HG03521 (cell line): ENCODE results near the gene DICER1.

Experiments
- ATAC-seq: cut with Tn5 transposase; IDR thresholded peaks from one replicate; pipeline ENCODE4 v1.9.1; 2021; ENCODE audit warnings: mild to moderate bottlenecking, moderate library complexity; ENCODE audit not compliant: unreplicated experiment

Gene DICER1

DNA sequence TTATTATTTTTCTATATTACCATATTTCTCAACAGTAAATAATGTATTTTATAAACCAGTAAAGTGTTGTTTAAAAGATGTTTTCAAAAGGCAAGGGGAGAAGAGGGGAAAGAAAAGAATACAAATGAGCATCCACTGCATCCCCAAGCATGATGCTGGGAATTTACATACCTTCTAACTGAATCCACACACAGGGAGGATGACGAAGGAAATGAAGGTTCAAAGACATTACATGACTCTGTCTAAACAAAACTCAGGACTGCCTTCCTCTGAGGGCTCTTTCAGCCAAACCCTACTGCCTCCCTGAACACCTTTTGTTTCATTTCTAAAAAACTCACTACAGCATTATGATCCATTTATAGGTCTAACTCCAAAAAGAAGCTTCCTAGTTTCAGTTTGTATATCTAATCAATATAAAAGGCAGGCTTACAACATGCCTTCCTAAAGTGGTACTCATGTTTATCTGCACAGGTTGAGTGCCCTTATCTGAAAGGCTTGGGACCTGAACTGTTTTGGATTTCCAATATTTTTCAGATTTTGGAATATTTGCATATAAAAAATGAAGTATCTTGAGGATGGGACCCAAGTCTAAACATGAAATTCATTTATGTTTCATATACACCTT, 30.3 kb downstream of the DICER1 start:
- ATAC-seq = no peak

DNA sequence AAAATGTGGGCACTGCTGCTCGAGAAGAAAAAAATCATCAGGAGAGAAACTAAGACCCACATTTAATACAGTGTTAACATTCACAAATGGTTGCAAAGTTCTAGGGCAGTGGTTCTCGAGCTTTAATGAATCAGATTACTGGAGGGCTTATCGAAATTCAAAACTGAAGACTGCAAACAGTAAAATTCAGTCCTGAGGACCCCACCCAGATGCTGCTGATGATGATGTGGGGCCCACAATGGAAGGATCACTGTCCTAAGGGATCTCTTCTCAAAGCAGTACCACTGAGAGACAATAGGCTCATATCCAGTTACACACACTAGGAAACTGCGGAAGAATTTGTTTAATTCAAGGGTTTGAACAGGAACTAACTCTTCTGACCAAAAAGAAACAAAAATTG, 31.4 kb downstream of the DICER1 start:
- ATAC-seq = no peak

DNA sequence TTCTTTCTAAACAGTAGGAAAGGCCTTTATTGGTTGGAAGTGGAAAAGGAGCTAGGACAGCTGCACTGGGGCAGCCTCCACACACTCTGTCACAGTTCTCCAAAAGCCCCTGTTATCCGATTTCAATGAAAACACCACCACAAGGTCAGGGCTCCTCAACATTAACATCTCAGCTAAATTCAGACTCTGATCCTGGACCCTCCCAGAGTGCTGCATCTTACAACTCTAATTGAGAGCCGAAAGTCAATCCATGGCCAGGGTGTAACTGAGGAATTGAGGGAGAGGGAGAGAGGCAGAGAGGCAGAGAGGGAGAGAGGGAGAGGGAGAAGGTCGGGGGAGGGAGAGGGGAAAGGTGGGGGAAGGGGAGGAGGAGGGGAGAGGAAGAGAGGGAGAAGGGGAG, 32.1 kb downstream of the DICER1 start:
- no peak for ATAC-seq

DNA sequence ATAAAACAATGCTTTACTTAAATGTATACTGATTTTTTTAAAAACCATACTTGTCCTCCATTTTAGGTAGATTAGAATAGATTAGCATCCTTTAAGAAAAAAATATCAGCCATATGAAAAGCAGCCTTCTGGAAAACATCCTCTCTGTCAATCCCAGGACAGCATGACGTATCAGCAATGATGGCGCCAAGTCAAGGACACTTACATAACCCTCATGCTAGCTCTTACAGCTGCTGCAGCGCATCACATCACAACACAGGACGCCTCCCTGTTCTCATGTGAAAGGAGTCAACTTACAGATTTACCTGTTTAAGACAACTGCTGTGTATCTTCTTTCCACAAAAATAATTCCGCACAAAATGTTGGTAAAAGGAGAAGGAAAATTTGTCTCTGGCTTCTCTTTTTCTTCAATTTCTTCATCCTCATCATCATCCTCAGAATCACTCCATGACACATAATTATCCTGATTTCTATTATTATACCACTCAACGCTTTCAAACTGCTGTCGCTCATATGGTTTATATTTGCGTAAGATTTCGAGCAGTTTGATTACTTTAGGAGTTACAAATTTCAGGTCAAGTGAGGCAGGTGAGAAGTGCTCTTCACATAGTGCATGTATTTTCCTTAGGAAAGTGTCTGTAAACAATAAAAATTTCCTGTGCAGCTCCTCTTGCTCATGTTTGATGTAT, 33.3 kb downstream of the DICER1 start:
- no peak for ATAC-seq

DNA sequence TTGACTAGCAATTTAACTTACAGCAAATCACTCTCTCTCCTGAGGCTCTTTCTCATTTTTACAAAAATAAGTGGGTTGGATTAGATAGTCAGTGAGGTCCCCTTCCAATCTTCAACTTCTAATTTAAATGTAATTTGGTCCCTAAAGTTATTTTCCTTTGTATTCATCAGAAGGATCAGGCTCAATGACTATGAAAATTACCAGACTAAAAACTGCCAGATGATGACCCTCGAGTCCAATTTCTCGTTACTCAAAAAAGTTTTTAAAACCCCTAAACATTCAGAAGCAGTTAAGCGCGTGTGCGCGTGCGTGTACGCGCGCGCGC, 34.7 kb downstream of the DICER1 start:
- no peak for ATAC-seq

DNA sequence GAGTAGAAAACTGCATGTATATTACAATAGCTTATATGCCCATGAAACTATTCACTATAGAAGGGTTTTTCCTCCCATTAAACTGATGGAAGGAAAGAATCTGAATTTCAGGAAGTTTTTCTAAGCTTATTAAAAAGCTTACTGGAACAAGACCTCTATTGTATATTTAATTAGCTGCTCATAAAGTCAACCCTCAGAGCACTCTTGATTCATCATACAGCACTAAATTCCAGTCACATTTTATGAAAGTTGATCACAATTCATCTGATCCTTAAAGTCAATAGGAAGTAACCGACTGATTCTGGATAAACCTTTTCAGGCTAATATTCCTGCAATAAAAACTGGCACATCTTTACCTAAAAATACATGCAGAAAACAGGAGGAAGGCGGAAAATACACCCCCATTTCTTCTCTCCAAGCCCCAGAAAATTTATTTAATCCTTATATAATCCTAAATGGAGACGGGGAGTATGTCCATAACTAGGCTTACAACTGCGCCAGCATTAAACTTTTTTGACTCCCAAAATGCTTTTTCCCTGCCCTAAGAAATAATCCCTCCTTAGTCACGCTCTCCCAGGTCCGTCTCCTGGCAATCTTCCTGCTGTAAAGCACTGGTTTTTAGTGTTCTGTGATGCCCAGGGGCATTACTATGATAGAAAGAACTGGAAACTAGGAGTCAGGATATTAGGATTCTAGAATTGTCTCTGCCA, 35.3 kb downstream of the DICER1 start:
- ATAC-seq = no peak

DNA sequence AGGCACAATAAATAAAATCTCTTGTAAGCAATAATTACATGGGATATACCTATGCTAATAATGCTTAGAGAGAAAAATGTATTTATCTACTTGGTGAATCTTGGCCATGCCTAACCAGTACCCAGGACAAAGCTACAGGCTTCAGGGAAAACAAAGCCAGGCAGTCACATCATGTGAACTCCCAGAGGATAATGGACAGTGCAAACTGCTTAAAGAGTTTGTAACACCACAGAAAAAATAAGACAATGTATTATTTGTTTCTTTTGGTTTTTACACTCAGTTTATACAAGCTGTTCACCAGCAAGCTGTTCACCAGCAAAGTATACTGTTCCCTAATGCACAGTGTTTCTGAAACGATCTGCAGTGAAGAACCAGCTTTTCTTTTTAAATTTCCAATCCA, 38.0 kb downstream of the DICER1 start:
- no peak for ATAC-seq

DNA sequence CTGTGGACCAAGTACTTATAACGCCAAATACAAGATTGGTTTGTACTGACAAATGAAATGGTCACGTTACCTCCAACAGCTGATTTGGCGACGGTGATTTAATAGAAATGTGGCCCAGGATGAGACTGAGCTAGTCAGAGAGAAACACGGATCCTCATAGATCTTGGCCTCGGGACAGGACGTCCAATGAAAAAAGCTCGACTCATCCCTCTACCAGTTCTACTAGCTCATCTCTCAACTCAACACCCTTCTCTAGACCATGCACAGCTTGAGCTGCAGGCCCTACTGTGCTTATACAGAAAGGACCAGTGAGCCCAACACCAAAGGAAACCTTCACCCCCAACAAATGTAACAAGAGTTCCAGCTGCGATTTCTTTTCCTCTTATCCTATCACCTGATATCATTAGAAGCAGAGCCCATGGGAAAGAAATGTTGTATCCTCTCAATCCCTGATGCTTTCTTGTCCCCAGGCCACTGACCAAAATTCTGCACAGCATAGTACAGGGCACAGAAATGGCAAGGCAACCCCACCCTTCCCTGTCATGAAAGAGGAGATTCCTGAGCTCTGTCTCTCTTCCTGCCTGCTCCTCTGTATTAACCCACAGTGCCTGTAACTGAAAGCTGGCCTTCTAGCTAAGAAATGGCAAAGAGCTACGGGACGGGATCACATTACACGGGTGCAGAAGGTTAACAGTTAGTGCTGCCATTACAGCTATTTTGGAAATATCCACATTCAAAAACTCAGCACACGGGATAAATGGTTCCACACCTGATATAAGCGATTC, 39.2 kb downstream of the DICER1 start:
- ATAC-seq = no peak

DNA sequence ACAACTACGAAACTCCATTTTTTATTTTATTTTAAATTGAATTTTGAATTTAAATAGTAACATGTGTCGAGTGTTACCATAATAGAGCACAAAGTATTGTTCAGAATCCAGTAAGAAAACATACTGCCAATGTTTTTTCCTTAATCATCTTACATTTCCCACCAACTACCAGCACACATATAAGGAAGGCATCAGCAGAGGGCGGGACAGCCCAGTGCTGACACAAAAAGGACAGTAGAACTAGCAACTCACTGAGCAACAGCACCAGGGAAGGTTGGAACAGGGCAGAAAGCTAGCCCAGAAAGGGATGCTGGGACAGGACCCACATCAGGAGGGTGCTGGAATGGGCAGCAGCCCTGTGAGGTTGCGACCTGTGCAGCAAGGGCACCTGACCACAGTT, 43.9 kb downstream of the DICER1 start:
- ATAC-seq = no peak

DNA sequence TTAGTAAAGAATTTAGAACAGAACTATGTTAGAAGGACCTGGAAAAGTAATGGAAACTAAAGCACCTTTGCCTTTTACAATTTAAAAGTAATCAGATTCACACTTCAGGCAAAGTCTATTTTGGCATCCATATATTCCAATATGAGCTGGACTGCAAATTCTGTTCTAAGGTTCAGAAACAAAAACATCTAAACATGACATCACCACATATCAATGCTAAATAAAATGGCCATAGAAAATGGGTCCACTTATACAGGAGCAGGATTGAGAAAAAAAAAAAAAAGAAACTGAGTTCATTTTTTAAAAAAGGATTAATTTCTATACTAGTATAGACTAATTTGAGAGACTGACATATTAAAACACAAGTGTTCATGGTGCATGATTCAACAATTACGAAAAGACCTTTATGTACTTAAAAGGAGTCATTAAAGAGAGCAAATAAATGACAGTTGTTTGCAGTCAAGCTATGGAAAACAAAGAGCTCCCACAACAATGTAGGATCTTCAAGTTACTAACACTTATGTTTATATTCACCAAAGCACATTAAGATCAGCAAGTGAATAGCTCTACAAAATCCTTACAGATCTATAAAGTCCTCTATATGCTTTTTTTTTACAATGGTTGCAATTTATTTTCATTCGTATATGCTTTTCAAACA, 45.7 kb downstream of the DICER1 start:
- no peak for ATAC-seq

DNA sequence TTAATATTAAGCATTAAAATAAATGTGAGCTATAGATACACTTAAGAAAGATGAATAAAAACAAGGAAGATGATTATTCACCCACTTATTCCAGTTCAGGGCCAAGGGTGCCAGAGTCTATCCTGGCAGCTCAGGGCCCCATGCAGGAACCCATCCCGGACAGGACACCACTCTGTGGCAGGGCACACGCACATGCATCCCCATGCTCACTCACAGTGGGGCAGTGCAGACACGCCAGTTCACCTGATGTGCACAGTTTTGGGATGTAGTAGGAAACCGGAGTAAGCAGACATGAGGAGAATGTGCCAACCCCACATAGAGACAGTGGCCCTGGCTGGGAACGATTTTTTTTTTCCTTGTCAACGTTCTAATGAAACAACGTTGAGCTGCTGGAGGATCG, 47.2 kb downstream of the DICER1 start:
- no peak for ATAC-seq

DNA sequence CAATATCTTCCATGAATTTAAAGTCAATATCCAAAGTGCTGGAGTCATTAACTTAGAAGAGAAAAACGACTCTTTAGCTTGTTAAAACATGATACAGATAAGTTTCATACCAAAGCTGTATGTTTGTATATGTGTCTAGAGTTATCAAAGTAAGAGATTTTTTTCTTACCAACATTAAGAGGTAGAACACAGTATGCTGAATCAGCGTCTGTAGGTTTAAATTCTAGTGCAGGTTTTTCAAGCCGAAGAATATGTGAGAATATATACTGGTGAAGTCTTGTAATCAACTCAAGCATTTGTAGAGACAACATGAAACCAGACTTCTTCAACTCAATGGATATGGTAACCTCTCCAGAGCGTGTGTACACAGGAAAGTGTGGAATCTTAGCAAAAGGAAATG, 49.6 kb downstream of the DICER1 start:
- no peak for ATAC-seq

DNA sequence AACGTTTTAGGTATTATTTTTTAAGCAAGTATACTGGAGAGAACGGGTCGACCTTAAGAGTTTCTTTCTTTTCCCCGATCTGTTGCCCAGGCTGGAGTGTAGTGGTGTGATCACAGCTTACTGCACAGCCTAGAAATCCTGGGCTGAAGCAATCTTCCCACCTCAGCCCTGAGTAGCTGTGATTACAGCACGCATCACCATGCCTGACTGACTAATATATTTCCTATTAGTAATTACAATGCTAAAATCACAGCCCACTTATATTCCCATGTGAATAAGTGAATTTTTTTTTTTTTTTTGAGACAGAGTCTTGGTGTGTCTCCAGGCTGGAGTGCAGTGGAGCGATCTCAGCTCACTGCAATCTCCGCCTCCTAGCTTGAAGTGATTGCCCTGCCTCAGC, 50.4 kb downstream of the DICER1 start:
- no peak for ATAC-seq

DNA sequence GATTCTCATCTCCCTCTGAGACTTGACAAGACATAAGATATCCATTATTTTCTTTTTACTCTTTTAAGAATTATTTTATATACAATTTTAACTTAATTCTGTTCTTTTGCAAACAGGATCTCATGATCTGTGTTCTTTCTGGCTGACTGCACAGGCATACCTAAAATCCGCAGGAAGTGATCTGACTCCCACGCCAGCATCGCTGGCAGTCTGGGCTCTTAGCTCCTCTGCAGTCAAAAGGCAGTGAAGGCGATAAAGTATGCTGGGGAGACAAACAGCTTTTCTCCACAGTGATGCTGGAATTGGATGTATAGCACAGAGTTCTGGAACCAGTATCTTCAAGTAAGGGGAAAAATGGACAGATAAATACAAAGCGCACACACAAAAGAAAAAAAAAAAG, 52.4 kb downstream of the DICER1 start:
- ATAC-seq = no peak

DNA sequence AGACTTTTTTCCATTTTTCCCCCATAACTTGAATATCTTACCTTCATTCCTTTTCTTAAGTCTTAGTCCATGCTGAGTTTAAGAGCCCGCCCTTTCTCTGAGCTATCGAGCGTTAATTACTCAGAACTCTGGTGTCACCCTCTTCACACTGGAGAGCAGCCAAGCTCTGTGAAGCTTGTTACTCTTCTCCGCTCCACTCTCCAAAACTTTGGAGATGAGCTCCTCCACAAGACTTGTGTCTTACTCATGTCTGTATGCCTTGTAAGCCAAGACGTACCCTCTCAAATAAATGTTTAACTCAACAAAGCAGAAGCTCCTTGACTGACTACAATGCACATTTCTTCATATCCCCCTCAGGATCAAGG, 54.7 kb downstream of the DICER1 start:
- ATAC-seq = no peak

DNA sequence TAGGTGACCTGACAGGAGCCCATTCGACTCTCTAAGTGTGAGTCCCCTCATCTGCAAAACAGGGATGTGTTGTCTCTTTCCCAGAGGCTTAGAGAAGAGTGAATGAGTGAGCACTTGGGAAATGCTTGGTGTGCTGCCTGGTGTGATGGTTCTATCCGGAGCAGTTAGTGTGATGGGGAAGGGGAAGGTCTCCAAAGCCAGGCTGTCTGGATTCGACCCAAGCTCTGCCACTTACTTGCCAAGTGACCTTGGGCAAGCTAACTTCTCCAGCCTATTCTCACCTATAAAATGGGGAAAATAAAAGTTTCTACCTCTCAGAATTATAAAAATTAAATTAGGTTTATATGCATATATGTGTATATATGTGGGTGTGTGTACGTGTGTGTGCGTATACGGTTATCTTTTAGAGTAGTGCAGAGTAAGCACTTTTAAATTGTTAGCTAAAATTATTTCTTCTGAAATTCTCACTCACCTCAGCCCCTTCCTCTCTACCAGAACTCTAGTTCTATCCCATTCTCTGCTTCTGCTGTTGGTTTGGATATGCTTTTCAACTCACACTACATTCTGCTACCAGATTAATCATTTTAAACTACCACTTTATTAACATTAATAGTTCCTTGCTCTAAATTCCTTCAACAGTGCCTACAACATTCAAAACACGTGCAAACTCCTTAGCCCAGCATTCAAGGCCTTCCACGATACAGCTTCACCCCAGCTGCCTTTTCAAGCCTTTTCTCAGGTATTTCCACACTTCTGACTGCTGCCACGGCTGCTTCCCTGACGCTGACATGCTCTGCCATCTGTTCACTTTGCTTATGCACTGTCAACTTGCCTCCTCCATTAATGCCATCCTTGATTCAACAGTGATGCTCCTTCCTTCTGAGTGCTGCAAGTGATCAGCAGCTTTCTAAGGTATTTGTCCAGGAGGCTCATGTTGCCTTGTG, 55.3 kb downstream of the DICER1 start:
- no peak for ATAC-seq

DNA sequence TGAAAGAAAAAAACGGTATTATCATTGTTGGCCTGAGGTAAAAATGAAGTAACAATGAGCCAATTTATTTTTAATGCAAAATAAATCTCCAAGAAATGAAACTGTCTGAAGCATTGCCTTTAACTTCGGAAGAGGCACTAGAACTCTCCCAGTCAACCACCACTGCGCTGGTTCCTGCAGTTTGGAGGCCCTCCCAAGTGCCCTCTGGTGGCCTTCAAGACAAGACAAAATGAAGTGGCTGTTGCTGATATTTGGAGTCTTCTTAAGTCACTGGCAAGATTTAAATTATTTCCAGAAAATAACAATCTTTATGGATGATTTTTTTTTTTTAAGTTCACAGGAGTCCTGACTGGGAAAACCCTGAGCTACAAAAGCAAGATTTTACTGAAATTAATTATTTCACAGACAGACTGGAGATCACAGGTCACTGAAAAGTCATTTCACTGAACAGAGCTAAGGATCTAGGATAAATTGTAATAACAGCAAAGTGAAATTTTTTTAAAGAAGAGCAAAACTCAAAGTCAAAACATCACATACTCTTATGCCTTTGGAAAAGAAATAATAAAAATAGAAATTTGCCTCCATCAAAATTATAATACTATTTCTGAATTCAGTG, 58.2 kb downstream of the DICER1 start:
- ATAC-seq = no peak

DNA sequence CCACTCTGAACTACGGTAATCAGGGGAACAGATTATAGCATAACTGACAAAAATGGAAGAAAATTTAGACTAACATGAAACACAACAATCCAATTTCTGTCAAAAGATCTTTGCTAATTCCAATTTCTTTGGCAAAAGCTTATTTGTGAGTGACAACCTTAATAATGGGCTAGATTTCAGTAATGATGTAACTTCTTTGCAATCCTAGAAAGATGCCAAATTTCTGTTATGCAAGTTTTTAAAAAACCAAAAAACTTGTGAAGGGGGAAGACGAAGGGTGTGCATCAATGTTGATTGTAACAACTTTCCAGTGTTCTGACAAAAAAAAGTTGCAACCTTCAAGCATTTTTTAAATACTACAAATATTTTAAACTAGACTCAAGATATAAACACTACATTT, 59.9 kb downstream of the DICER1 start:
- no peak for ATAC-seq

DNA sequence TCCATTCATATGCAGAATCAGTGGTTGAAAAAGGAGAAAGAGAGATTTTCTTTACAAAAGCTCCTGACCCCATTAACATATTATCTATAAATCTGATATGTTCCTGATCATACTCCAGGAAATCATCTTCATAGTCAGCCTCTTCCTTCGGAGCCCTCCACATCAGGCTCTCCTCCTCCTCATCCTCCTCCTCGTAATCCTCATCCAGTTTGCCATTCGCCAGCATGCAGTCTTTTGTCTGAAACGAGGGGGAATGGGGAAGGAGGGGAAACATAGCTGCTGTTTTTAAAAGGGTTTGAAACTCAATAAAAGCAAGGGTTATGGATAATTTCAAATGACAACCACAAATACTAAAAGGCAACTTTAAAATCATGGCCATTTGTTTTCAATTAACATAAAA, 60.9 kb downstream of the DICER1 start:
- no peak for ATAC-seq

DNA sequence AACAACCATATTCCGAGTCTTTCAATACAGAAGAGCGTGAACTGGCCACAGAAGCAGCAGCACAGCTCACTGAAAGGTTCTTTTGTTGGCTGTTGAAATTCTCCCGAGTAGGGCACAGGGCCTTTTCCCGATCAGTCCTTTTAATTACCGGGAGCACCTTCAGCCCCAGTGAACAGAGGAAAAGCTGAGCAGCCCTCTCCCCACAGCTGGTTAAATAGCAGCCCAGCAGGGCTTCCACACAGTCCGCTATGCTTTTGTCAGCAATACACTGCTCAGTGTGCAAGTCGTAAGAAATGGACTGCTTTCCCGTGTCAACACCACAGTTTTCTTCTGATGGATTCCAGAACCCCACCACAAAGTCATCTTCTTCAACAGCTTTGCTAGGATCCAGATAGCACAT, 61.3 kb downstream of the DICER1 start:
- ATAC-seq = no peak
